HG03139 (cell line): ENCODE data around the gene ADAM15.

Experiments used
- ATAC-seq: cut with Tn5 transposase; IDR thresholded peaks from one replicate; pipeline ENCODE4 v1.9.1; 2021; ENCODE audit not compliant: unreplicated experiment

ADAM15 gene

DNA sequence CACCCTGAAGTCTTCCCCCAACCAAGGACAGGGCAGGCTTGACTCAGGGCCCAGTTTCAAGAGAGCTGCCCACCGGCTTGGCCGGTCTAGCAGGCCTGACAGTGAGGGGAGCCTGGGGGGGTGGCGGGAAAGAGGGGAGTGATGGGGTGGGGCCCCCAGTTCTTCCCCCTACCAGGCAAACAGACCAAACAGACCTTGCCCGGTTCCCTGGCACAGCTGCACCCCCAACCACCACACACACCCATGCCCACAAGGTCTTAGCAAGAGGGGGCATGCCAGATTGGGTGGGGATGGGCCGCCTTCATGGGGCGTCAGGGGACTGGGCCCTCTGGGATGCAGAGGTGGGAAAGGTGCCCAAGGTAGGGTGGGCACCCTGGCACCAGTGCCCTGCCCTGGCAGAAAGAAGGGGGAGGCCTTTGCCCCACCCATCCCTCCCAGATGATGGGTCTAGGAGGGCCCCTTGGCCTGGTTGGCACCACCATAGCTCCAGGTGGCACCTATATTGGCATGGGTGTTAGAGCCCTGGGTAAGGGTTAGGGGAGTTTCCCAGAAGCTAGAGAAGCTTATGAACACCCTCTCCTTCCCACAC is 39.6 kb upstream of the ADAM15 start:
- no peak for ATAC-seq

DNA sequence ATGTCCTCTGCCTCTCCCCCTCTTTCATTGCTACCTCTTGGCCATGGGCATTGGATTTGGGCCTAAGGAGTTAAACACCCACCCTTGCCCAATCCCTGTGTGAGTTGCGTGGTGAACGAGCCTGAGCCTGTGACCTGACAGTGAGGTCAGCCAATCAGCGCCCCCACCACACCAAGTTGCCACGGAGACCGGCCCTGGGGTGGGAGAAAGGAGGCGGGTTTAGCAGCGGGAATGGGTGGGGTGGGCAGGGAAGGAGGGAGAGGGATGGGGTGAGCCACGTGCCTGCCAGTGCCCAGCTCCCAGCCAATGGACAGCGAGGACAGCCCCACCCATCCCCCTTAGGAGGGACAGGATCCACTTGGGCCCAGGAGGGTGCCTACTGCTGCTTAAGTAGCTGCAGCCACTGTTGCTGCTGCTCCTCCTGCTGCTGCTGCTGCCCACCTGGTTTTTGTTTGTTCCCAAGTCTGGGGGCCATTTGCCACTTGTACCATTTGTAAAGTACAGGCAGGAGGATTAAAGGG is 39.0 kb upstream of the ADAM15 start:
- no peak for ATAC-seq

DNA sequence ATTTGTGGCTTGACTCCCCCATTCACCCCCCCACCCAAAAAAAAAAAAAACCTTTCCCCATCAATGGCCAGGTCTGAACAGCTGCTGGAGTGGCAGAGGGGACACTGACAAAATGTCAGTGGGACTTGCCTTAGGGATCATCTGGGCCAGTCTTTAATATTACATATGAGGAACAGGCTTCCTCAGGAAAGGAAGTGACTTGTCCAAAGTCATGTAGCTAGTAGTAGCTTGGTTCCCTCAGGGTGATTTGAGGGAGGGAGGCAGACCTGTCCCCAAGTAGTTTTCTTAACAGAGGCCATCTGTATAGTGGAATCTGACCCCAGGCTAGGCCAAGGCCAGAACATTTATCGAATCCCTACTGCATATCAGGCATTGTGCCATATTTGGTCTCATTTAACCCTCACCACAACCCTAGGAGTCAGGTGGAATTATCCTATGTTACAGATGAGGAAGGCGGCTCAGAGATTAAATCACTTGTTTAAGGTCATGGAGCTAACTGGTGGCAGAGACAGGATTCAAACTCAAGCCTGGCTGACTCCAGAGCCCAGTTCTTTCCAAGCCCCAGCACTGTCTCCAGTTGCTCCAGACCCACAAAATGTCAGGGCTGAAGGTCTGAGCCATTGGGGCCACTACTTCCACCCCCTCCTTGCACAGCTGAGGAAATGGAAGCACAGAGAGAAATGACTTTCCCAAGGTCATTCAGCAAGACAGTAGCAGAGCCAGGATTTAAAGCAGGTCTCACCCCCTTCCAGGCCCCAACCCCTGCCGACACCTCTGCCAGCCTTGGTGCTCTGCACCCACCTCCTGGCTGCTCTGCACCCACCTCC is 38.1 kb upstream of the ADAM15 start:
- no peak for ATAC-seq

DNA sequence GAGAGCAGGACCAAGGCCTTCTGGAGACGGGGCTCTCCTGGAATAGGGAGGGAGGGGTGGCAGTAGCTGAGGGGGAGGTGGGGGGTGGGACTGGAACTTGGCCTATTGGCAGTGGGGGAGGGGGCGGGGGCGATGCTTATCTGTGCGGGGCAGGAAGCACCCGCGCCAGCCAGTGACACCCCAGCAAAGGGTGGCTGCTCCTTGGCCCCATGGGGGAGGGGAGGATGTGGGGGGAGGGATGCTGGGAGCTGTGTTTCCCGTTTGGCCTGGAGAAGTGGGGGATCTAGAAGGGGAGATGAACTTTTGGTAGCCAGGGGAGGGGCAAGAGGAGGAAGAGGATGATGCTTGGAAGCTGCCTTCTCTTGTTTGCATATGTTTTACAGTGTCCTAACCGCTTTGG is 37.5 kb upstream of the ADAM15 start:
- no peak for ATAC-seq

DNA sequence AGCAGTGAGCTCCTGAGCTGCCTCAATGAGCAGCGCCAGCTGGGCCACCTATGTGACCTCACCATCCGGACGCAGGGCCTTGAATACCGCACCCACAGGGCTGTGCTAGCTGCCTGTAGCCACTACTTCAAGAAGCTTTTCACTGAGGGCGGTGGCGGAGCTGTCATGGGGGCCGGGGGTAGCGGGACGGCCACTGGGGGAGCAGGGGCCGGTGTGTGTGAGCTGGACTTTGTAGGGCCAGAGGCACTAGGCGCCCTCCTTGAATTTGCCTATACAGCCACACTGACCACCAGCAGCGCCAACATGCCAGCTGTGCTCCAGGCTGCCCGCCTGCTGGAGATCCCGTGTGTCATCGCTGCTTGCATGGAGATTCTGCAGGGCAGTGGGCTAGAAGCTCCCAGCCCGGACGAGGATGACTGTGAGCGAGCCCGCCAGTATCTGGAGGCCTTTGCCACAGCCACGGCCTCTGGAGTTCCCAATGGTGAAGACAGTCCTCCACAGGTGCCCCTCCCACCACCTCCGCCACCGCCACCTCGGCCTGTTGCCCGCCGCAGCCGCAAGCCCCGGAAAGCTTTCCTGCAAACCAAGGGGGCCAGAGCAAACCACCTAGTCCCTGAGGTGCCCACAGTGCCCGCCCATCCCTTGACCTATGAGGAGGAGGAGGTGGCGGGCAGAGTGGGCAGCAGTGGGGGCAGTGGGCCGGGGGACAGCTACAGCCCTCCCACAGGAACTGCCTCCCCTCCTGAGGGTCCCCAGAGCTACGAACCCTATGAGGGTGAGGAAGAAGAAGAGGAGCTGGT is 36.2 kb upstream of the ADAM15 start:
- no peak for ATAC-seq

DNA sequence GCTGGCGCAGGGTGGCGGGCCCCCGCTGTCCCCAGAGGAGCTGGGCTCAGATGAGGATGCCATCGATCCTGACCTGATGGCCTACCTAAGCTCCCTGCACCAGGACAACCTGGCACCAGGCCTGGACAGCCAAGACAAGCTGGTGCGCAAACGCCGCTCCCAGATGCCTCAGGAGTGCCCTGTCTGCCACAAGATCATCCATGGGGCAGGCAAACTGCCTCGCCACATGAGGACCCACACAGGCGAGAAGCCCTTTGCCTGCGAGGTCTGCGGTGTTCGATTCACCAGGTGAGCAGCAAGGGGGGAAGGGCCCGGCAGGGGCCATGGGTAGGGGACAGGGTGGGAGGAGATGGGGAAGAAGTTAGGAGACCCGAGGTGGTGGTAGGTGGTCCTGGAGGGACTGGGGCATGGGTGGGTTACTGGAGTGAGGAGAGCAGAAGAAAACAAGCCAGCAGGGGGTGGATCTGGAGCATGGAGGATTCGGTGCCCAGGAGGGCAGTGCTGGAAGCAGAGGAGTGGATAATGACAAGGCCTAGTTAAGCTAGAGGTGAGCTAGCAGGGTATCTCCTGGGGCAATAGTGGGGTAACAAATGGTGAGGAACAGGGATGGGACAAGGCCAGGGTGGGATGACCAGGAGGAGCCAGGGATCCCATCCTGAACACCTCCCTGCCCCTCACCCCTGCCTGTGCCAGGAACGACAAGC is 35.4 kb upstream of the ADAM15 start:
- no peak for ATAC-seq

DNA sequence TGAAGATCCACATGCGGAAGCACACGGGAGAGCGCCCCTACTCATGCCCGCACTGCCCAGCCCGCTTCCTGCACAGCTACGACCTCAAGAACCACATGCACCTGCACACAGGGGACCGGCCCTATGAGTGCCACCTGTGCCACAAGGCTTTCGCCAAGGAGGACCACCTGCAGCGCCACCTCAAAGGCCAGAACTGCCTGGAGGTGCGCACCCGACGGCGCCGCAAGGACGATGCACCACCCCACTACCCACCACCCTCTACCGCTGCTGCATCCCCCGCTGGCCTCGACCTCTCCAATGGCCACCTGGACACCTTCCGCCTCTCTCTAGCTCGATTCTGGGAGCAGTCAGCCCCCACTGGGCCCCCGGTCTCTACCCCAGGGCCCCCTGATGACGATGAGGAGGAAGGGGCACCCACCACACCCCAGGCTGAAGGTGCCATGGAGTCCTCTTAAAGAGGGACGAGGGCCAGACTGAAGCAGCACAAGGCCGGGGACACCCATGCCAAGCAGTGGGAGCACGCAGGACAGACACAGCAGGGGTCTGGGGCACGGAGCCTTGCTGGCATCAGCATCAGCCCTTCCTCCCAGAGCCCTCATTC is 34.8 kb upstream of the ADAM15 start:
- no peak for ATAC-seq

DNA sequence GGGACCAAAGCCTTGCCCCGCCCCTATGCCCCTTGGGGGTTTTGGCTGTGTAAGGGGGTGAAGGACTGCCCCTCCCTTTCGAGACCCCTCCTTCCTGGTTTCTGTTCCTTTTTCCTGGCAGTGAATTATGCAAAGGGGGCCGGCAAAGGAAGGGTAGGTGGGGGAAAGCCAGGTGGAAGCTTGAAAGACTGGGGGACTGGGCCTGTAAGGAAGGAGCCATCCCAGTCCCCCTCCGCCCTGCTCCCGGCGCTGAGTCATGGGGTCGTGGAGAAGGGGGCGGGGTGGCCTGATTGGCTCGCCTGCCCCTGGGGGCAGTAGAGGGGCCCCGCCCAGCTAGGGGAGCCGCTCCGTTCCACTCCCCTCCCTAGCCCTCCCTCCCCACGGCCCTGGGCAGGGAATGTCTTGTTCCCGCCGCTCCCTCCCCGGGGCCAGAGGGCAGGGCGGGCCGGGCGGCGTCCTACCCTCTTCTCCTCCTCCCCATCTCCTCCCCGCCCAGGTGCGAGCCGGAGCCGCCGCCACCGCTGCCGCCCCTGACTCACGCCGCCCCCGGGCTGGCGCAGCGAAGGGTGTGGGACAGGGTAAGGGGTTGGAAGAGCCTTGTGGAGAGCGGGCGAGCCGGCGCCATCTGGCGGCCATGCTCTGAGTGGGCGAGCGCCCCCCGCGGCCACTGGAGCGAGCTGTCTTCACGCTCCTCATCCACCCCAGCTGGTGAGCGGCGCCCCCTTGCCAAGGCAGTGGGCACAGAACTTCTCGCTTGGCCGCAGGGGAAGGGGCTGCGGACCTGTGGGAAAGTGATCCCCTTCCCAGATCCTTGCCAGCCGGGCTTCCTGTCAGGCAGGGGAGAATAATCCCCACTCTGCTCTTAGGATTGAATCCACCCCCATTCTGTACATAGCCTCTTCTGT is 33.8 kb upstream of the ADAM15 start:
- ATAC-seq = peak; percentile 72

DNA sequence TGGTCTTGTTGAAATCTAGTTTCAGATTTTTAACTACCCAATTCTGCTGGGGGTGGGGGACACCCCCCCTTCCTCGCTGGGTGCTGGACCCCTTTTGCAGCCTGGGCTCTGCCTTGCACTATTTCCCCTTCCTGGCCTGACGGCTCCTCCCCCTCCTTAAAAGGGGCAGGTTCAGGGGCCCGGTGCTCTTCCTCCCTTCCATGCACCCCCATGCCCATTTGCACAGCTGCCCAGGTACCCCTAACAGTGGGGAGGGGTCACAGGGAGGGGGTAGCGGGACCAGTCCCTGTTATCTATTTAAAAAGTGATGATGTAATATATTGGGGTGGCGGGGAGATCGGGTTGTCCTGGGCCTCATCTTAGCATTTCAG is 33.2 kb upstream of the ADAM15 start:
- peak; percentile 16 for ATAC-seq

DNA sequence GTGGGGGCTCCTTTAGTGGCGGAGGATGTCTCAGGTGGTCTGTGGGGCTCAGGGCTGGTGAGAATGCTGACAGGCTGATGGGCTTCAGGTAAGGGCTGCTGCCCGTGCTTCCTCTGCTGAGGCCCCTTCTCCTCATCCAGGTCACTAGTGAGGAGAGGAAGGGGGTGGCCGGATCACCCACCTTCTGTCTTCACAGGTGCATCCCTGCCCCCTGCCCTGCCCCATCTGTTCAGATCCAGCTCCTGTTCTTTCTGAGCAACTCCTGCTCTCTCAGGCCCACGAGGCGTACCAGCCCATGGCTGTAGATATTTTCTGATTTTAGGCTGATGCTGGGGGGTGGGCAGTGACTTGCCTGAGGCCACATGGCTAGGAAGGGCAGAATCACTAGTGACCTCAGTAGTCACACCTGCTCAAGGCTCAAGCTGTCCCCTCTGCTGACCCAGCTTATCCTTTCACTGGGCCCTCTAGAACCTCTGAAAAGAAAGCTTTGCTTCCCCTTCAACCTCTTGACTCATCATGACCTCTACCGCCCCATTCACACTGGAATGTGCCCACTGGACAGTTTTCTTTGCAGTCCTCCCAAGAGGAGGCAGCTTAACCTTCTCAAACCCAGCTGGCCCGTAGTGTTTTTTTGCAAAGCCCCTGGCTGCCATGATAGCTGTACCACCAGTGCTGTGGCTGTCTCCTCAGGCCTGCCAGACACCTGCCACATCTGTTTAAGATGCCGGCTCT is 32.3 kb upstream of the ADAM15 start:
- no peak for ATAC-seq

DNA sequence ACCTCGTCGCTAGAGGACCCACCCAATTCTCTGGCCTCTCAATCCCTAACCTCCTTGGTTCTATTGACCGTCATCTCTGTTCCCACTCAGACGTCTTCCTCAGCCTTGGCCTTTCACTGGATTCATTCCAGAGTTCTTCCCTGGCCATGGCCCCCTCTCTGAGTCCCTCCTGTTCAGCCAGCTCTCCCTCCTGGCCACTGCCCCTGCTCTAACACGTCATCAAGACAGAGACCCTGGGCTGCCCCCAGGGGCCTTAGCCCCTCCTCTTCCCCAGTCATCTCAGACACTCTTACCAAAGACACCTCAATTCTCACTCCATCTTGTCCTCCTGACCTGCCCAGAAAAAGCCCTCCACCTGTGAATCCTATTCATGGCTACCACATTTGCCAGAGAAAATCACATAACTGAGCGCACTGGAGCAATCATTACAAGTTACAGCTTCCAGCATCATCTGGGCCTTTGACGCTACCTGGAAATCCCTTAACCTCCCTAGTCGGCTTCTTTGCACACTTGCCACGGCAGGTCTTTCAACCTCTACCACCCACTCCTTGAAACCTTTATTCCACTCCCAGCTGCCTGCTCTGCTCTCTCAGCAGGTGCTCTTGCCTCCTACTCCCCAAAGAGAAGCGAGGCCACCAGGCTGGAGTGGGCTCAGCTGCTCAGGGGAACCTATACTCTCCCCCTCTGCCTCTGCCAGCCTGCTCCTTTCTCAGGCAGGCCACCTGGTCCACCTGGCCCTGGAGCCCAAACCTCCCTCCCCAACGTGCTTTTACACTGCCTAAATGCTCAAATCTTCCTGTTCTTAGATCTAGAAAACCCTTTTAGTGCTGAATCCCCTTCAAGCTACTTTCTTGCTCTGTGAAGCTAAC is 31.5 kb upstream of the ADAM15 start:
- no peak for ATAC-seq

DNA sequence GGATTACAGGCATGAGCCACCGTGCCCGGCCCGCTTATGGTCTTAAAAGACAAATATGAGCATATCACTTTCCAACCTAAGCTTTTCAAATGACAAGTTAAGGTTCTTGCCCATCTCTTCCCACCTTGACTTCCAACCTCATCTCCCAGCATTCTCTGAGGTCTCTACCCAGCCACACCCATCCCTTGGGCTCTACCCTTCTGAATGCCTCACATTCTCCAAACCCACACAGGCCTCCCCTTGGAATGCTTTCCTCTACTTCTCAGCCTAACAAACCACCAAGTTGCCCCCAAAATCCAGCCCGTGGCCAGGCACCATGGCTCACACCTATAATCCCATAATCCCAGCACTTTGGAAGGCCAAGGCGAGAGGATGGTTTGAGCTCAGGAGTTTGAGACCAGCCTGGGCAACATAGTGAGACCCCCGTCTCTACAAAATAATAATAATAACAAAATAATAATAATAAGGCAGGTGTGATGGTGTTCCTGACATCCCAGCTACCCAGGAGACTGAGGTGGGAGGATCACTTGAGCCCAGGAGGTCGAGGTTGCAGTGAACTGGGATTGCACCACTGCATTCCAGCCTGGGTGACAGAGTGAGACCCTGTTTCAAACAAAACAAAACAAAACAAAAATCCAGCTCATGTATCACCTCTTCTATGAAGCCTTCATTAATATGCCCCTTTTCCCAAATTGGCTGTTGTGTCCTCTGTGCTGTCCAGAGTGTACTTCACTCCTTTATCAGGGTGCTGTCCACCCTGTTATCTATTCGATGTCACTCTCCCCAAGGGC is 28.8 kb upstream of the ADAM15 start:
- no peak for ATAC-seq

DNA sequence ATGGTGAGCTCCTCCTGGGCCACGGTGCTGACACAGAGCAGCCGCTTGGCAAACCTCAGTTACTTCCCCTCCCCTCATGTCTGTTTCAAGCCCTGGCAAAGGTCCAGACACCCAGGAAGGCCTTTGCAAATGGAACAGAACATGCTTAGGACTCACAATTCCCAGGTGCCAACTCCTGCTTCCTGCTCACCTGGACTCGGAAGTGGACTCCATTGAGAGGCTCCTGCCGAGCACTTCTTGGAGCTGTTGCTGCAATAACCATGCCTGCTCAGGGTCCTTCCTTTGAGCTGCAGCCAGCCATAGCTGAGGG is 28.2 kb upstream of the ADAM15 start:
- ATAC-seq = no peak

DNA sequence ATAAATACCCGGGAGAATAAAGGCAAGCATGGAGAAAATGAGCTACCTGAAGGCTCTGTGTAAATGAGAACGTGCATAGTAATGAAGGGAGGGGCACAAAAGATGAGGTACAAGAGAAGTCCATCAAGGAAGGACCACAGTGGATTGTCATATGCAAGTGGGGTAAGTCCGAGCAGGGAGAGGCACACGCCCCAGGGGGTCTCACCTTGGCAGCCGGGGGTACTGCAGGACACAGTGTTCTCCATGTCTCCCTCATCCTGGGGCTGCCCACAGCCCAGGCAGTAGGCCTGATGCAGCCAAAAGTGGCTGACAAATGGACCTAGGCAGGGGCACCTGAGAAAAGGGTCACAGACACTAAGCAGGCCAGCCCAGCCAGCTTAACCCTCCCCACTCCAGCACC is 27.5 kb upstream of the ADAM15 start:
- ATAC-seq = no peak

DNA sequence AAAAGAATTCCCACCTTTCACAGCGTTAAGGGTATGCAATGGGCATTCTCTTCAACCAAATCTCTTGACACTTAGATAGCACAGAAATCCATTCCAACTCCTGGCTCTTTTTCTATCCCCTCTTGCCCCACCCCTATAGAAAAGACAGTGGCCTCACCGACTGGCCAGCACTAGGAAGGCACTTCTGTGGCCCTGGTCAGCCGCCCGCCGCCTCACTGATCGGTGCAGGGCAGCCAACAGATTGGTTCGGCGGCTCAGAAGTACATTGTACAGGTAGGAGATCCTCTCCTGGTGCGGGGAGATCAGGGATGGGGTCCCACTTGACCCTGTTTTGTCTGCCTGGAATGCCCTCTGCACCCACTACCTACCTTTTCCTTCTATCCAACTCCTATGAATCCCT is 26.8 kb upstream of the ADAM15 start:
- no peak for ATAC-seq

DNA sequence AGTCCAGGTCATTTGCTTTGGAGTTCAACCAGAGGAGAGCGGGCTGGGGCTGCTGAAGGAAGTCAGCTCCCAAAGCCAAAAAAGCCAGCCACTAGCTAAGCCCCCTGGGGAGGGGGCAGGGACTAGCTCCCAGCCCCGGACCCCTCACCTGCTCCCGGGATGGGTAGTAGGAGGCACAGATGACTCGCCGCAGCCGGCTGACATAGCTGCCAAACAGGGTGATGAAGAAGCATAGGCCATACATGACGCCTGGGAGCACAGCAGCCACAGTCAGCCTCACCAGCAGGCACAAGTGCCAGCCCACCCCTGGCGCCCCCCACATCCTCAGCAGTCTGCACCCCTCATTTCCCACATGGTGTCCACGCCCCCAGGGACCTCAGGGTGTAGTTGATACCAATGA is 25.0 kb upstream of the ADAM15 start:
- ATAC-seq = no peak

DNA sequence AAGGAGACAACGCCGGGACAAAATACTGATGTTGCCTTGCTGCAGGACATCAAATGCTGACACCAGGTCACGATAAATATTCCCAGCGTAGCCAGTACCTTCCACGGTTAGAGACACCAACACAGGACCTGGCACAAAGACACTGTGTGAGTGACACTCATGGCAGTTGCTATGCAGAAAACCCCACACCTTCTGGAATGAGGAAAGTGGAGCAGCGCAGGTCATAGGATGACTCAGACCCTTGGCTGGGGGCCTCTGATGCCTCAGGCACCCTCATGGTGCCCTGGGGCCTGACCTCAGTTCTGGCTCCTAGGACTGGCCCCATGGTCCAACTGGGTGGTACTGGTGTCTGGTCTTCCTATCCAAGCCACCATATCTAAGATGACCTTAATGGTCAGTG is 24.5 kb upstream of the ADAM15 start:
- no peak for ATAC-seq
